ENCODE data around the gene CCDC60. TPM values are rescaled to one million over a fixed set of nuclear protein-coding genes. Genes with fewer than 3 reads are reported as not detected.

The CCDC60 gene, protein sequence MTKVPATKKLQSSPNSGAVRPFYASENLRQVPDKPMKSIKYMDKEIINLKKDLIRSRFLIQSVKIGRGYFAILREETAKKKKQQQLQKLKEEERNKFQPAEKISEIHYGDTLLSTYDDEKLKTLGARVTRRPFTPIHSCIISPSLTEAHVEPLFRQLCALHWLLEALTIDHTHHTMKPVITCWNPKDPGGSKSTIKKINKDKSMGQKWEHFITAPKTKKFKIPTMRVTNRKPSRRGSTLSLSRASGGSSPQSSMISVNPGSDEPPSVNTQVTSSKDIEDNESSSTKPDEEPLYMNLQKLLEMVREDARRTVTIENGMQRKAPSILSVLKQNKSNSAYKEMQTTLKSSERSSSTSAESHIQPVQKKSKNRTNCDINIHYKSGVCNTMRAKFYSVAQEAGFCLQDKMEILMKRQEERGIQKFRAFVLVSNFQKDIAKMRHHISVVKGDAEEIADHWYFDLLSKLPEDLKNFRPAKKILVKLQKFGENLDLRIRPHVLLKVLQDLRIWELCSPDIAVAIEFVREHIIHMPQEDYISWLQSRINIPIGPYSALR
- total RNA-seq: not detected
- long read RNA-seq, partial matches to known transcripts: 0 of 1 reads
- long read RNA-seq, other reads (novel, unspliced or antisense): 1 of 1 reads

DNA sequence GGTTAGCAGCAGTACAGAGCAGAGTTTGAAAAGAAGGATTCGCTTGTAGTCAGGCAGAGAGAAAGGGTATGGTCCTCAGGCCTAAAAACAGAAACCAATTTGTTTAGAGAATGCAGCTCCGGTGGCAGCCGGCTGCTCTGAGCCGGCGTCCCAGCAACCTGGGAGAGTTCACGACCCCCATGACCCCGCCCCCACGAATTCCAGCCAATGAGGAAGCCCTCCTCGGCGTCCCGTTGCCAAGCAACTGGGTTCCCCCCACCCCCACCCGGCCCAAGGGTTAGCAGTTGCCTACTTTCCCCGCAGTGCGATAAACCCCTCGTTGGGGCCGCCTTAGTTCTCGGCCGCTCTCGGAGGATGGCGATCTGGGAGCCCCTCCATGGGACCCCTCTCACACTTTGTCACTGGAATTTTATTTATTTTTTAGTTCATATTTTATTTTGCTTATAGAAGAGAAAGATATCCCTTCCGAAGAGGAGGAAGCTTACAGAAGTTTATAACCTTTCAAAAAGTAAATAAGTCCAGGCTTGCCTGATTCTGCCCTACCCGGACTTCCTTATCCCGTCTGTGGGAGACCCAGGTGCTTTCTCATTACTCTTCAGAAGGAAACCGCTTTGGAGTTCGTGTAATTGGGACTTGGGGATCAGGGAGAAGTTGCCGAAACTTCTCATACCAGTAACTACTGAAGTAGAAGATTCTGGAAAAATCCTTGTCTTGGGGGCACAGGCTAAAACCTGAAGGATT is at the start of gene CCDC60:
TSS of gene CCDC60 (plus strand) at position 300 of the 741 bp plus-strand sequence. CDS start 448 bp downstream, outside the sequence.
- Histone ChIP-seq H3K27ac (no peak within 1 kb of the TSS), H3K36me3 (no peaks in the 10 kb centered on the region), H3K4me1 (no peaks in the 10 kb centered on the region), H3K9me3 (no peaks in the 10 kb centered on the region), H3K4me3 (no peak within 1 kb of the TSS), H3K27me3 (peaks cover 9% of the 10 kb centered on the region)
- peak; percentile 36 for ATAC-seq
- TF ChIP-seq, protein P1, sequence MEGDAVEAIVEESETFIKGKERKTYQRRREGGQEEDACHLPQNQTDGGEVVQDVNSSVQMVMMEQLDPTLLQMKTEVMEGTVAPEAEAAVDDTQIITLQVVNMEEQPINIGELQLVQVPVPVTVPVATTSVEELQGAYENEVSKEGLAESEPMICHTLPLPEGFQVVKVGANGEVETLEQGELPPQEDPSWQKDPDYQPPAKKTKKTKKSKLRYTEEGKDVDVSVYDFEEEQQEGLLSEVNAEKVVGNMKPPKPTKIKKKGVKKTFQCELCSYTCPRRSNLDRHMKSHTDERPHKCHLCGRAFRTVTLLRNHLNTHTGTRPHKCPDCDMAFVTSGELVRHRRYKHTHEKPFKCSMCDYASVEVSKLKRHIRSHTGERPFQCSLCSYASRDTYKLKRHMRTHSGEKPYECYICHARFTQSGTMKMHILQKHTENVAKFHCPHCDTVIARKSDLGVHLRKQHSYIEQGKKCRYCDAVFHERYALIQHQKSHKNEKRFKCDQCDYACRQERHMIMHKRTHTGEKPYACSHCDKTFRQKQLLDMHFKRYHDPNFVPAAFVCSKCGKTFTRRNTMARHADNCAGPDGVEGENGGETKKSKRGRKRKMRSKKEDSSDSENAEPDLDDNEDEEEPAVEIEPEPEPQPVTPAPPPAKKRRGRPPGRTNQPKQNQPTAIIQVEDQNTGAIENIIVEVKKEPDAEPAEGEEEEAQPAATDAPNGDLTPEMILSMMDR (IDR thresholded peaks at IDR 0.05): no peak
- intact Hi-C loops (cut with DNase I): no loop called here
- DNase-seq: peak; percentile 64

DNA sequence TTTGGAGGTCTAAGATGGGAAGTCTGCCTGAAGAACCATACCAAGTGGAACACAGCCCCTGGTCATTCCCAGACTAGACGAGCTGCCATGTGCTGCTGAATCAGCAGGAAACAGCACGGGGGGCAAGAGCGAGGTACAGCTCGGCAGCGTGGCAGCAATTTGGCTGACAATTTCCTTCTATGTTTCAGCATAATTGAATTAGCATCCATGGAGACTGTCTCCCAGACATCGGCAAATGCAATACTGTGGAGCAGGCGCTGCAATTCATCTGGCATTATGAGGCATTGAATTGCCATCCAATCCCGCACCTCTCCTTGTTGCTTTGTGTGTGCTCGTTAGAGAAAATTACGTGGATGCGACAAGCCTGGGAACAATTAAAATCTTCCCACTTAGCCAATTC is 46.0 kb upstream of the CCDC60 start:
- DNase-seq: no peak
- Histone ChIP-seq H3K9me3 (no peaks in the 10 kb centered on the region), H3K36me3 (no peaks in the 10 kb centered on the region), H3K4me1 (no peaks in the 10 kb centered on the region), H3K27me3 (no peaks in the 10 kb centered on the region), H3K27ac (no peak overlapping the region), H3K4me3 (no peak overlapping the region)
- intact Hi-C loops (cut with DNase I): no loop called here
- ATAC-seq: no peak
- TF ChIP-seq, protein P1 (IDR thresholded peaks at IDR 0.05): no peak

DNA sequence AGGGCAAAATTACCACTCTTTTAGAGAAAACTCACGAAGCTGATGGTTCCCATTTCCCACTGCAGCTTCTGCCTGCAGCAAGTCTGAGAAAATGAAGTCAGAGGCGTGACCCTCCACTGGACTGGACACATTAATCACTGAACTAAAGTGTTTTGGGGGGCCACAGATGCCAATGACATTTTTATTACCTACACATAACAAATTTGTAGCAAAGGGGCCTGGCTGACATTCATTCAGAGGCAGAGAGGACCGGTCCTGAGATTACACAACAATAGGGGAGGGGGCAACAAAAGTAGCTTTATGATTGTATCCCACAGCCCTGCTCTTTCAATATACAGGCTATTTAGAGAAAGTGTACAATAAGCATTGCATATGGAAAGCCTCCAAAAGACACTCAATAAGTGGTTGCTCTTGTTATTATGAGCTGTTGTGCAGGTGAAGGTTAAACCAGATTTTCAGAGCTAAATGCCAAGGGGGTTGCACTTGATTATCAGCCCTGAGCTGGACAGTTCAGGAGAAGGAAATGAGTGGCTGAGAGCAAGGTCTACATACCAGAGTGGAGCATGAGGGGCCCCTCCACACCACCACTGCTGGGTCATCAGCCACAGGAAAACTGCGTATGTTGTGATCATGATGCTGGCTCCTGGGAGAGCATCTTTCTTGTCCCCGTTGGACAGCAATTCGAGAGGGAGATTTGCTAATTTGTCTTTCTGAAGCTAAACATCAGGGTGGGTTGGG is 41.5 kb upstream of the CCDC60 start:
- intact Hi-C loops (cut with DNase I): no loop called here
- Histone ChIP-seq H3K4me3 (no peak overlapping the region), H3K36me3 (no peaks in the 10 kb centered on the region), H3K27ac (no peak overlapping the region), H3K4me1 (no peaks in the 10 kb centered on the region), H3K27me3 (no peaks in the 10 kb centered on the region), H3K9me3 (no peaks in the 10 kb centered on the region)
- ATAC-seq (no peak), DNase-seq (no peak)
- TF ChIP-seq, protein P1 (IDR thresholded peaks at IDR 0.05): no peak

DNA sequence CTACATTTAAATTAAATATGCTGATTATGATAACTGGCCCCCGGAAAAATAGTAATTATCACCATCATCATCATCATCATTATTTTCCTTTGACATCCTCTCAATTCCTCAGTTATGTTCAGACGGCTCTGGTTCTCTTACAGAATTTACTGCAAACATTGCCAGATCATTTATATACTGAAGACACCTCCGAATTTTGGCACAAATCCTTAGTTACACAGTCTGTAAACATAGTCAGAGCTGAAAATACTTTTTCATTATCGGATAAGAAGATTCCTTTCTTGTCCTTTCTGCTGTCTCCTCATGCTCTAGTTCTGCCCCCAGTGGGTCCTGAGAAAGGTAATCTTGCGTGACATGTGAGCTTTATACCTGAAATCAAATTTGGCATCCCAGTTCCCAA is 40.3 kb upstream of the CCDC60 start:
- H3K36me3 ChIP-seq: no peaks in the 10 kb centered on the region
- no peaks in the 10 kb centered on the region for H3K4me1 ChIP-seq
- no peaks in the 10 kb centered on the region for H3K9me3 ChIP-seq
- no peak for ATAC-seq
- intact Hi-C loops (cut with DNase I): no loop called here
- no peak overlapping the region for H3K27ac ChIP-seq
- TF ChIP-seq, protein P1 (IDR thresholded peaks at IDR 0.05): no peak
- no peaks in the 10 kb centered on the region for H3K27me3 ChIP-seq
- H3K4me3 ChIP-seq: no peak overlapping the region
- DNase-seq: no peak

DNA sequence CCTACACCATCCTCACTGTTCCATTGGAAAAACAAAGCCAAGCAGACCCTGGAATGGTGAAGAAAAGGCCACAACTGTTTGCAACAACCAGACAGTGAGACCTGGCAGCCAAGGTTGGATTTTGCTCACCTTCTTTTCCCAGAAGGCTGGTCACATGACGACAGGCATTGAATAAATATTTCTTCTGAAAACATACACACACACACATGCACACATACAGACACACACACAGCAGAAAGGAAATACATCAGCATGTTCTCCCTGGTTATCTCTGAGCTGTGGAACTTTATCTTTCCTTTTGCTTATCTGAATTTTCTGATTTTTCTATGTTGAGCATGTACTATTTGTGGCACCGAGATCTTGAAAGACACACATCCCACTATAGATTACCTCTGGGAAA is 38.0 kb upstream of the CCDC60 start:
- ATAC-seq (no peak), DNase-seq (no peak)
- Histone ChIP-seq H3K9me3 (no peaks in the 10 kb centered on the region), H3K27me3 (no peaks in the 10 kb centered on the region), H3K4me1 (no peaks in the 10 kb centered on the region), H3K27ac (no peak overlapping the region), H3K4me3 (no peak overlapping the region), H3K36me3 (no peaks in the 10 kb centered on the region)
- TF ChIP-seq, protein P1 (IDR thresholded peaks at IDR 0.05): no peak
- intact Hi-C loops (cut with DNase I): no loop called here

All from upper lobe of right lung (tissue), 1 donor.